Measurements from ENCODE around the gene MIDN.

DNA sequence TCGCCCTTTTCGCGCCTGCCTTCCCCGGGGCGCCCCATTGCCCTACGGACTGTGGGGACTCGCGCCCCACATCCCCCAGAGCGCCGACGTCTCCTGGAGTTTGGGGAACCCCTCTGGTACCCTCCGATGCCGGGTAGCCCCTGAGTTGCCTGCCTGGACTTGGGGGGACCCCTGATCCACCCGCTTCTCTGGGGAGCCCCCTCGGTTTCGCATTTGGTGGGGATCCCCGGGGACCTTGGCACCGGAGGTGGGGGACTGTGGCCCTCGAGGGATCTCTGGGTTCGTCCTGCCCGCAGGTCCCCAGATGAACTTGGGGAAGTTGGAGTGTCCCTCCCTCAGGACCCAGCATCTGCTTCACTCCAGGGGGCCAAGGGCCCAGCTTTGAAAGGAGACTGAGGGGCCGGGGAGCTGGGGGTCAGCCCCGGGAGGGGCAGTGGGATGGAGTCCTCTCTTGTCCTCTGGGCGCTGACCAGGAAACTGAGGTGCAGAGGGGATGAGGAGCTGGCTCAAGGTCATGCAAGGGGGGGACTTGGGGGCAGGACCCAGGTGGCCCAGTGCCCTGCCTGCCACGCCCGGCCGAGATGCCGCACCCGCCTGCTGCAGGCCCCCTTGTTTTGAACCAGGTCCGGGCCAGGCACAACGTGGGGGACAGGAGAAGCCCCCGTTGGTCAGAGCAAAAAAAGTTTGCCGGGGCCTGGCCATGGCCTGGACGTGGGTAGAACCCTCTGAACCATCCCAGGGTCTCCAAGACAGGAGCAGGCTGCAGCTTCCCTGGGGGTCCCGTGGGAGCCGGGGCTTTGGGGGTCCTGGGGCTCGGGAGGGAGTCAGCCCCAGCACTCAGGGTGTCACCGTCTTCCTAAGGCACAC is 38.3 kb downstream of the MIDN start:
- TF ChIP-seq, protein P1, sequence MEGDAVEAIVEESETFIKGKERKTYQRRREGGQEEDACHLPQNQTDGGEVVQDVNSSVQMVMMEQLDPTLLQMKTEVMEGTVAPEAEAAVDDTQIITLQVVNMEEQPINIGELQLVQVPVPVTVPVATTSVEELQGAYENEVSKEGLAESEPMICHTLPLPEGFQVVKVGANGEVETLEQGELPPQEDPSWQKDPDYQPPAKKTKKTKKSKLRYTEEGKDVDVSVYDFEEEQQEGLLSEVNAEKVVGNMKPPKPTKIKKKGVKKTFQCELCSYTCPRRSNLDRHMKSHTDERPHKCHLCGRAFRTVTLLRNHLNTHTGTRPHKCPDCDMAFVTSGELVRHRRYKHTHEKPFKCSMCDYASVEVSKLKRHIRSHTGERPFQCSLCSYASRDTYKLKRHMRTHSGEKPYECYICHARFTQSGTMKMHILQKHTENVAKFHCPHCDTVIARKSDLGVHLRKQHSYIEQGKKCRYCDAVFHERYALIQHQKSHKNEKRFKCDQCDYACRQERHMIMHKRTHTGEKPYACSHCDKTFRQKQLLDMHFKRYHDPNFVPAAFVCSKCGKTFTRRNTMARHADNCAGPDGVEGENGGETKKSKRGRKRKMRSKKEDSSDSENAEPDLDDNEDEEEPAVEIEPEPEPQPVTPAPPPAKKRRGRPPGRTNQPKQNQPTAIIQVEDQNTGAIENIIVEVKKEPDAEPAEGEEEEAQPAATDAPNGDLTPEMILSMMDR (IDR thresholded peaks at IDR 0.05; ENCODE audit: poor library complexity): no peak
- no peak for TF ChIP-seq EZH2 (IDR thresholded peaks at IDR 0.05; ENCODE audit: borderline replicate concordance)

Data from hepatocyte (in vitro differentiated cells).